Measurements from ENCODE around the gene C10orf62. TPM values are rescaled to one million over a fixed set of nuclear protein-coding genes. Genes with fewer than 3 reads are reported as not detected.

C10orf62 gene
- polyA plus RNA-seq, 3 donors, result not detected

- Histone ChIP-seq H3K9me3 (replicated peaks in 1 of 2; ENCODE audit: control insufficient read depth in 1 of 2, insufficient read depth in 1 of 2, low read length in 2 of 2) (no peaks in the 10 kb centered on the region), H3K79me2 (ENCODE audit: insufficient read depth, low read length) (no peaks in the 10 kb centered on the region), H3K27me3 (ENCODE audit: control insufficient read depth in 2 of 2, insufficient read depth in 2 of 2, low read length in 2 of 2) (peaks cover 0 to 3% of the 10 kb centered on the region in 2 donors), H4K20me1 (ENCODE audit: insufficient read depth, low read length) (no peaks in the 10 kb centered on the region), H3K4me3 (replicated peaks in 1 of 3; ENCODE audit: low read depth in 2 of 3, low read length in 3 of 3) (no peak overlapping the region), H3K4me2 (replicated peaks; ENCODE audit: extremely low read depth, low read length, poor library complexity, severe bottlenecking) (no peak overlapping the region), H3K4me1 (ENCODE audit: control insufficient read depth in 1 of 2, insufficient read depth in 2 of 2, low read length in 2 of 2) (no peaks in the 10 kb centered on the region), H3K36me3 (replicated peaks in 1 of 2; ENCODE audit: control insufficient read depth in 1 of 2, insufficient read depth in 2 of 2, low read length in 2 of 2) (no peaks in the 10 kb centered on the region), H3K9ac (ENCODE audit: insufficient read depth, low read length, poor library complexity, severe bottlenecking) (no peak overlapping the region), H3K27ac (ENCODE audit: low read depth in 1 of 2, low read length in 2 of 2) (no peak overlapping the region), H2AFZ (ENCODE audit: insufficient read depth, low read depth, low read length, poor library complexity, severe bottlenecking) (peak overlapping the region; percentile 24)
- Mint-ChIP-seq H3K4me1 (no peaks in the 10 kb centered on the region), H3K27ac (no peak overlapping the region), H3K4me3 (no peak overlapping the region), H3K27me3 (ENCODE audit: low read depth in 3 of 3) (peaks cover 2 to 8% (median 8%) of the 10 kb centered on the region in 3 donors), H3K9me3 (no peaks in the 10 kb centered on the region), H3K36me3 (no peaks in the 10 kb centered on the region)
- intact Hi-C loops (cut with micrococcal nuclease), result no loop called here
- DNase-seq, result no peak
- no peak for TF ChIP-seq CTCF (IDR thresholded peaks at IDR 0.05)
- 94% methylated on average over 12 of the region's 13 CpGs for WGBS (ENCODE audit: insufficient coverage)
Observed at GRCh38 chr10:97583476-97583875, 6.0 kb upstream of the C10orf62 start.

- H3K4me1 Mint-ChIP-seq, result no peaks in the 10 kb centered on the region
- Histone ChIP-seq H3K4me3 (replicated peaks in 1 of 3; ENCODE audit: low read depth in 2 of 3, low read length in 3 of 3) (no peak within 1 kb of the TSS), H3K9me3 (replicated peaks in 1 of 2; ENCODE audit: control insufficient read depth in 1 of 2, insufficient read depth in 1 of 2, low read length in 2 of 2) (no peaks in the 10 kb centered on the region), H3K4me2 (replicated peaks; ENCODE audit: extremely low read depth, low read length, poor library complexity, severe bottlenecking) (no peak within 1 kb of the TSS), H3K27me3 (ENCODE audit: control insufficient read depth in 2 of 2, insufficient read depth in 2 of 2, low read length in 2 of 2) (no peaks in the 10 kb centered on the region), H3K27ac (ENCODE audit: low read depth in 1 of 2, low read length in 2 of 2) (no peak within 1 kb of the TSS), H3K36me3 (replicated peaks in 1 of 2; ENCODE audit: control insufficient read depth in 1 of 2, insufficient read depth in 2 of 2, low read length in 2 of 2) (no peaks in the 10 kb centered on the region), H2AFZ (ENCODE audit: insufficient read depth, low read depth, low read length, poor library complexity, severe bottlenecking) (peak within 1 kb of the TSS; percentile 24), H3K9ac (ENCODE audit: insufficient read depth, low read length, poor library complexity, severe bottlenecking) (no peak within 1 kb of the TSS), H3K4me1 (ENCODE audit: control insufficient read depth in 1 of 2, insufficient read depth in 2 of 2, low read length in 2 of 2) (no peaks in the 10 kb centered on the region), H4K20me1 (ENCODE audit: insufficient read depth, low read length) (no peaks in the 10 kb centered on the region), H3K79me2 (ENCODE audit: insufficient read depth, low read length) (no peaks in the 10 kb centered on the region)
- no peaks in the 10 kb centered on the region for H3K9me3 Mint-ChIP-seq
- DNase-seq, result no peak
- no peak for TF ChIP-seq CTCF (IDR thresholded peaks at IDR 0.05)
- H3K27ac Mint-ChIP-seq, result peak within 1 kb of the TSS in 1 of 7 donors; percentile 59
- intact Hi-C loops (cut with micrococcal nuclease), result no loop called here
- H3K36me3 Mint-ChIP-seq, result no peaks in the 10 kb centered on the region
- no peak within 1 kb of the TSS for H3K4me3 Mint-ChIP-seq
- H3K27me3 Mint-ChIP-seq (ENCODE audit: low read depth in 3 of 3), result peaks cover 0 to 4% (median 2%) of the 10 kb centered on the region in 3 donors
- WGBS (ENCODE audit: insufficient coverage), result 91% methylated on average over 3 of the region's 5 CpGs
Observed at GRCh38 chr10:97584060-97584797, 5.3 kb upstream of the C10orf62 start, which contains the start of gene HOGA1. Gene HOGA1, plus strand, starts transcription at chr10:97584389. Its CDS starts 315 bp downstream, at chr10:97584704.
